ENCODE data around the gene IARS2. TPM values are rescaled to one million over a fixed set of nuclear protein-coding genes. Genes with fewer than 3 reads are reported as not detected.

The IARS2 gene
- total RNA-seq, 4 donors from 2014 or later, result 43.3 to 59.0 (median 52.0) TPM

DNA sequence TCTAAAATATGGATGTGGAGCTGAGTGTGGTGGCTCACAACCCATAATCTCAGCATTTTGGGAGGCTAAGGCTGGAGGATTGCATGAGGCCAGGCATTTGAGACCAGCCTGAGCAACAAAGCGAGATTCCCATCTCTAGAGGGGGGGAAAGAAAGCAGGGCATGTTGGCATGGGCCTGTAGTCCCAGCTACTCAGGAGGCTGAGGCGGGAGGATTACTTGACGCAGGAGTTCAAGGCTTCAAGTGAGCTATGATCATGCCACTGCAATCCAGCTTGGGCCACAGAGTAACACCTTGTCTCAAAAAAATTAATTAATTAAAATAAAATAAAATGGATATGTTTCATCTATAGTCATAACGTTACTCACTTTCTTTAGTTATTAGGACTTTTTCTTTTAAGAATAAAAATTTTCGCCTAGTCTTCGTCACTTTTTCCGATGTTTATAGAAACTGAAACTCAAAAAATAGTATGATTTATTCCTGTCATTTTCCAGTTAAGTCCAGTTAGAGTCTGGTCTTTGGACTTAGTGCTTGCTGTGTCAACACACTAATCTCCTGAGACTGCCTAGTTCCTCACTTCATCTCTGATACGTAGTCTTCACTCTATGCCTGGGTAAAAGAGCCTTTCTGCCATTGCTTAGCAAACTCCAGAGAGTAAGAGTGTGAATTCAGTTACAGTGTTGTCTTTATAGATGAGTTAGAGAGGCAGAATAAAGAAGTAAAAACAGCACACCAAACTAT lies 28.0 kb downstream of the IARS2 start:
- H3K4me1 ChIP-seq, result peaks cover 0 to 3% (median 0%) of the 10 kb centered on the region in 4 donors
- peaks cover 0 to 18% (median 0%) of the 10 kb centered on the region in 3 donors for H3K36me3 ChIP-seq
- no peaks in the 10 kb centered on the region for H3K9me3 ChIP-seq
- no peak overlapping the region for H3K4me3 ChIP-seq
- WGBS, 2 donors, result 83 to 86% methylated on average over 8 of the region's 8 CpGs
- H3K27ac ChIP-seq, result peak overlapping the region in 1 of 4 donors; percentile 23
- no peaks in the 10 kb centered on the region for H3K27me3 ChIP-seq
- TF ChIP-seq EP300 (IDR thresholded peaks at IDR 0.05), result no peak
- TF ChIP-seq, protein P1, sequence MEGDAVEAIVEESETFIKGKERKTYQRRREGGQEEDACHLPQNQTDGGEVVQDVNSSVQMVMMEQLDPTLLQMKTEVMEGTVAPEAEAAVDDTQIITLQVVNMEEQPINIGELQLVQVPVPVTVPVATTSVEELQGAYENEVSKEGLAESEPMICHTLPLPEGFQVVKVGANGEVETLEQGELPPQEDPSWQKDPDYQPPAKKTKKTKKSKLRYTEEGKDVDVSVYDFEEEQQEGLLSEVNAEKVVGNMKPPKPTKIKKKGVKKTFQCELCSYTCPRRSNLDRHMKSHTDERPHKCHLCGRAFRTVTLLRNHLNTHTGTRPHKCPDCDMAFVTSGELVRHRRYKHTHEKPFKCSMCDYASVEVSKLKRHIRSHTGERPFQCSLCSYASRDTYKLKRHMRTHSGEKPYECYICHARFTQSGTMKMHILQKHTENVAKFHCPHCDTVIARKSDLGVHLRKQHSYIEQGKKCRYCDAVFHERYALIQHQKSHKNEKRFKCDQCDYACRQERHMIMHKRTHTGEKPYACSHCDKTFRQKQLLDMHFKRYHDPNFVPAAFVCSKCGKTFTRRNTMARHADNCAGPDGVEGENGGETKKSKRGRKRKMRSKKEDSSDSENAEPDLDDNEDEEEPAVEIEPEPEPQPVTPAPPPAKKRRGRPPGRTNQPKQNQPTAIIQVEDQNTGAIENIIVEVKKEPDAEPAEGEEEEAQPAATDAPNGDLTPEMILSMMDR (IDR thresholded peaks at IDR 0.05), result no peak
- TF ChIP-seq POLR2A (IDR thresholded peaks at IDR 0.05), result no peak
- no peak for DNase-seq (ENCODE audit: low spot score in 2 of 2)

DNA sequence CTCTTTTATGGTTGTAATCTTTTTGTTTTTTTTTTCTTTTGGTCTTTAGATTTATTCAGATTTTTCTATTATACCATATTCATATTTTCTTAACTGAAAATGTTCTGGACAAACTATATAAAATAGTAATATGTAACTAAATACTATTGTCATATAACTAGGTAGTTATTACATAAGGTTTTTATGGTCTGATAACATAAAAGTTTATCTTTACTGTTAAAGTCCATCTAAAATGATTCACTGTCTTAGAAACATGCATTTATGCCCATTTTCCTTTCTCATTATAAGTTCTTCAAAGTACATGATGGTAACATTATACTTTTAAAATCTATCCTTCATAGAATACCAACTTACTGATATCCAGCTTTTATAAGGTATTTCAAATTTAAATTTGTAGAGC lies 29.1 kb downstream of the IARS2 start:
- Histone ChIP-seq H3K36me3 (peaks cover 0 to 29% (median 0%) of the 10 kb centered on the region in 3 donors), H3K4me3 (no peak overlapping the region), H3K4me1 (peaks cover 0 to 3% (median 0%) of the 10 kb centered on the region in 4 donors), H3K27ac (no peak overlapping the region), H3K9me3 (no peaks in the 10 kb centered on the region), H3K27me3 (no peaks in the 10 kb centered on the region)
- TF ChIP-seq POLR2A (IDR thresholded peaks at IDR 0.05), result no peak
- DNase-seq (ENCODE audit: low spot score in 2 of 2), result no peak

DNA sequence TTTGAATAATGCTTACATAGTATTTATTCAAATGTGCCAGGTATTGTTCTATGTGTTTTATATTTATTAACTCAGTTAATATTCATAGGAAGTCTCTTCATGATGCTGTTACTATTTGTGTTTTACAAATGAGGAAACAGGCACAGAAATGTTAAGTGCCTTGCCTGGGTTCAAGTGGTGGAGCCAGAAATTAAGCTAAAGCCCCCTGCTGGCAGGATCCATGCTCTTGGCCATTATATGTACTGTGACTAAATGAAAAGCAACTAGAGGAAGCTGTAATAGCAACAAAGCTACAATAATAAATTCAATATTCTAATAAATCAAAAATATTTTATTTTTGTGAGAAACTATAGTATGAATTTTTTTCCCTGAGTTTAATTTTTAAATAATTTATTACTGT lies 30.0 kb downstream of the IARS2 start:
- Histone ChIP-seq H3K36me3 (peaks cover 0 to 38% (median 0%) of the 10 kb centered on the region in 3 donors), H3K4me1 (peaks cover 0 to 3% (median 0%) of the 10 kb centered on the region in 4 donors), H3K27ac (no peak overlapping the region), H3K27me3 (no peaks in the 10 kb centered on the region), H3K9me3 (no peaks in the 10 kb centered on the region), H3K4me3 (no peak overlapping the region)
- TF ChIP-seq POLR2A (IDR thresholded peaks at IDR 0.05) (no peak), EP300 (IDR thresholded peaks at IDR 0.05) (no peak)
- TF ChIP-seq, protein P1 (IDR thresholded peaks at IDR 0.05), result no peak
- no peak for DNase-seq (ENCODE audit: low spot score in 2 of 2)

DNA sequence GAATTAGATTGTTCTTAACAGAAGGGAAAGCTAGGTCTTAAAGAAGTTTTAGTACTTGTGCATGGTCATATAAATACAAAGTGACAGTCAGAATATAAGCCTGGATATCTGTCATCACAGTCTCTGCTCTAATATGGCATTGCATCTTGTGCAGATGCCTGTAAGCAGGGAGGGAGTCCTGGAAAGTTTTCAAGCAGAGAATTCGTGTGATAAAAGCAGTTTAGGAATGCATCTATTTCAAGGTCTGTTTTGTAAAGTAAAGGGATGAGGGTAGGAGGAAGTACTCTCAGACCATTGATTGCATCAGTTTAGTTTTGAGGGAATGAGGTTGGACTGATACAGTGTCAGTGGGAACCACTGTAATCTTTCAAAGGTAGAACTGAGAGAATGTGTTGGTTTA lies 30.6 kb downstream of the IARS2 start:
- H3K4me1 ChIP-seq, result peaks cover 0 to 3% (median 0%) of the 10 kb centered on the region in 4 donors
- H3K27ac ChIP-seq, result no peak overlapping the region
- no peak overlapping the region for H3K4me3 ChIP-seq
- TF ChIP-seq, protein P1 (IDR thresholded peaks at IDR 0.05), result no peak
- TF ChIP-seq EP300 (IDR thresholded peaks at IDR 0.05), result no peak
- no peak for TF ChIP-seq POLR2A (IDR thresholded peaks at IDR 0.05)
- WGBS, 2 donors, result 21 to 28% methylated on average over 1 of the region's 1 CpG
- no peak for DNase-seq (ENCODE audit: low spot score in 2 of 2)
- H3K9me3 ChIP-seq, result no peaks in the 10 kb centered on the region
- no peaks in the 10 kb centered on the region for H3K27me3 ChIP-seq
- H3K36me3 ChIP-seq, result peaks cover 0 to 44% (median 4%) of the 10 kb centered on the region in 3 donors

DNA sequence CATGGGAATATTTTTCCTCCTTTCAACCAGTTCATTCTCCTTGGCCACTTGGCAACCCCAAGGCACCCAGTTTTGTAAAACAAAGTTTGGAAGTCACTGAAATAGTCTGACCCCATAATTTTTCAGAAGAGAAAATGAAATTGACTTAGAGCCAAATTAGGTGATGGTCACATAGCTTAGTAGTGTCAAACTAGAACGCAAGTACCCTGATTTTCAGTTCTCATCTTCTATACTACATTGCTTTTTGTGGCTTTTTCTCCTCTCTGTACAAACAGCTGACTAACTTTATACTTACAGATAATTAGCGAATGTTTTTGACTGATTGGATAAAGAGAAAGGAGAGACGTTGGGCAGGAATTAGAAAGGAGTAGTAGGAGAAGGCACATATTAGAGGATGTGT lies 33.1 kb downstream of the IARS2 start:
- Histone ChIP-seq H3K36me3 (peaks cover 0 to 65% (median 6%) of the 10 kb centered on the region in 3 donors), H3K27ac (no peak overlapping the region), H3K4me3 (no peak overlapping the region), H3K9me3 (no peaks in the 10 kb centered on the region), H3K4me1 (no peaks in the 10 kb centered on the region), H3K27me3 (no peaks in the 10 kb centered on the region)
- WGBS, 2 donors, result 91 to 92% methylated on average over 3 of the region's 3 CpGs
- no peak for DNase-seq (ENCODE audit: low spot score in 2 of 2)
- TF ChIP-seq EP300 (IDR thresholded peaks at IDR 0.05), result no peak
- no peak for TF ChIP-seq POLR2A (IDR thresholded peaks at IDR 0.05)
- TF ChIP-seq, protein P1 (IDR thresholded peaks at IDR 0.05), result no peak
